GM19455 (cell line): ENCODE results near the gene RNPEP.
"Not testable (repeated sequence)": the region's sequence is repeated elsewhere in the genome, so short reads cannot be mapped to it uniquely, and the experiment has no call there.

ENCODE experiments used
- ATAC-seq: cut with Tn5 transposase; IDR thresholded peaks from one replicate; pipeline ENCODE4 v1.9.1; 2021; ENCODE audit not compliant: unreplicated experiment

The RNPEP gene

GRCh38 chr1:202034149-202034682 lies 51.8 kb downstream of the RNPEP start:
- ATAC-seq, result no peak

DNA sequence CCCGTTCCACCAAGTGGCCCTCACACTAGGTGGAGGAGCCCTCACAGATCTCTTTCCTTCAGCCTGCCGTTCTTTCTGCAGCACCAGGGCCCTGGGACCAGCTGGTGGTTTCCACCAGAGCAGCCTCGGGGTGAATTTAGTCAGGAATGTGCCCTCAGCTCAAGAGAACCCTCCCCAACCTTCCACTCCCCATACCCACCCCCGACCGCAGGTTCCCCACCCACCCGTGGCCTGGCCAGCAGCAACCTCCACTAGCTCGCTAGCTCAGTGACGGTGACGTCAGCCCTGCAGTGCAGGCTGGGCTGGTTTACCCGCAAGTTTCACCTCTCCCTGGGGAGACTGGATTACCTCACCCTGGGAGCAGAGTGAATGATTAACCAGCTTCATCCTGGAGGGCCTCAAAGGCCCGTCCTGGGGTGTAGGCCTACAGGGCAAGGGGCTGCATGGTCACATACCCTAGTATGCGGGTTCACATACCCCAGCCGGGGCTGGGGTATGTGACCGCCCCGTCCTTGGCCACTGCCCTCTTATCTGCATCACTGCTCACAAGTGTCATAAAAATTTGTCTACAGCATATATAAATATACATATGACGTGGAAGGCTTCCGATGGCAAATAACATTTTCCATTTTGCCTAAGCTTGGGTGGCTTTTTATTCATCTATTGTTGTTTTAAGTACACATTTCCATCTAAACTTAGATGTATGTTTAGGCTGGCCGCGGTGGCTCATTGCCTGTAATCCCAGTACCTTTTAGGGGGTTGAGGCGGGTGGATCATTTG lies 52.4 kb downstream of the RNPEP start:
- no peak for ATAC-seq

- no peak for ATAC-seq
These were observed 54.3 kb downstream of the RNPEP start for GRCh38 chr1:202036595-202037387.

- ATAC-seq, result no peak
These were observed 55.4 kb downstream of the RNPEP start for GRCh38 chr1:202037706-202038296.

GRCh38 chr1:202038688-202039346 lies 56.4 kb downstream of the RNPEP start:
- ATAC-seq, result no peak

DNA sequence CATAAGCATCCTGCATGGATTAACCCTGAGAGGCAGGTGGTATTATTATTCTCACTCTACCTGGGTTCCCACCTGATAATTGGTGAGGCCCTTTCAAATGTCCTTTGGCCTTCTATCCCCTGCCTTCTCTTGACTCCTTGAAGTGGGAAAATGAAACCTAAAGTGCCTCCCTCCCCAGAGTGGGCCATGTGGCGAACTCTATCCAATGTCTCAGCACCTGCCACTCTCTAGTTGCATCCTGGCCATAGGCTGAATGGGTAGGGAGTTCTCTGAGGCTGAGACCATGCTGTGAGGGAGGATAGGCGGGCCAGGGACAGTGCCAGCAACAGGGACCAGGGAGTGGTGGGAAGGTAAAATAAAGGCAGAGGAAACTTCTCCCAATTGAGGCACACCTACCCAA lies 63.3 kb downstream of the RNPEP start:
- ATAC-seq, result no peak

DNA sequence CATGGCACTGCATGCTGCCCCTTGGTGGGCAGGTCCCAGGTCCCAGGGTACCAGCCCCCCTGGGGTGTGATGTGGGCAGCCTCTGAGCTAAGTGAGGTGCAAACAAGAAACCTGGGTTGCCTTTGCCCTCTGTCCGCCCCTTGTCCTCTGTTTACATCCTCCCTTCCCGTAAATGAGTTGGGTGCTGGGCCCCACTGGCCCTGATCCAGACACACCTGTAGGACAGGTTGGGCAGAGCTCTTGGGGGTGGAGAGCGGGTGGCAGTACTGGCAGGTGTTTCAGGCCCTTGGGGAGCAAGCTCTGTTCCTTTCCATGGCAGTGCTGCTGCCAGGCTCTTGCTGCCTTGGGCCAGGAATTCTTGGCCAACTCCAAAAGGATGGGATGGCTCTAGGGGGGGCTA lies 63.8 kb downstream of the RNPEP start:
- ATAC-seq, result no peak

- no peak for ATAC-seq
These were observed 64.6 kb downstream of the RNPEP start for GRCh38 chr1:202046748-202047708.

DNA sequence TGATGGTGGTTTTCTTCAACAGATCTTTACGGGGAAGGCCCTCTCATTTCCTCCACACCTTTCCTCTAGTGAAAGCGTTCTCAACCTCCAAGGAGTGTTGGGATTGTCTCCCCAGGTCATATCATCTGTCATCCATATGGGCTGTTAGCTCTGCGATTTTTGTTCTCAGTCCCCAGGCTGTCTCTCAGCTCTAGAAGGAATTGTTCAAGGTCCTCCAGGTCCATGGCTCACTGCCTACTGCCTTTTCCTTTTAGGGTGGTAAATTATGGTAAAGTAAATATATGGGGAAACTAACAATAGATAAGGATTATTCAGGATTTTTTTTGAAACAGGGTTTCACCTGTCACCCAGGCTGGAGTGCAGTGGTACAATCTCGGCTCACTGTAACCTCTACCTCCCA lies 65.5 kb downstream of the RNPEP start:
- ATAC-seq, result no peak

DNA sequence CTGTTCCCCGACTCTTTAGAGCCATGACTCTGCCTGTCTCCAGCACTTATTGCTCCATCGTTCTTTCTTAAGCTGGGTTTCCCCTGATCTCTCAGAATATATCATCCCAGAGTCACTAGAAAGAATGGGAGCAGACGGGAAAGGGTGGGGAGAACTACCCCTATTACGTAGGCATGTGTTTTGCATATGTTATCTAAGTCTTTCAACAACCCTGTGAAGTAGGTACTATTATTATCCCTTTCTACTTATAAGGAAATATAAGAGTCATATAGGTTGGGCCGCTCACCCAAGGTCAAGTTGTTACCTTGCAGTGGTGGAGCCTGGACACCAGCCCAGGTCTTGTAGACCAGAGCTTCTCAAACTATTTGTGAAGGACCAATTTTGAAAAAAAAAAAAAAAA lies 66.7 kb downstream of the RNPEP start:
- ATAC-seq, result no peak

DNA sequence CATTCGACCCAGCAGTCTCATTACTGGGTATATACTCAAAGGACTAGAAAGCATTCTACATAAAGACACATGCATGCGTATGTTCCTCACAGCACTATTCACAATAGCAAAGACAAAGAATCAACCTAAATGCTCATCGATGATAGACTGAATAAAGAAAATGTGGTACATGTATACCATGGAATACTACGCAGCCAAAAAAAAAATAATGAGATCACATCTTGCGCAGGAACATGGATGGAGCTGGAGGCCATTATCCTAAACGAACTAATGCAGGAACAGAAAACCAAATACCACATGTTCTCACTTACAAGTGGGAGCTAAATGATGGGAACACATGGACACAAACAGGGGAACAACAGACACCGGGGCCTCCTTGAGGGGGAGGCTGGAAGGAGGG lies 71.6 kb downstream of the RNPEP start:
- no peak for ATAC-seq

- ATAC-seq, result not testable (repeated sequence)
These were observed 72.2 kb downstream of the RNPEP start for GRCh38 chr1:202054673-202055072.
